Activated naive CD4-positive, alpha-beta T cell treated with anti-CD3 and anti-CD28 coated beads for 36 hours (primary cell): ENCODE results near the gene FRMD4A. TPM values are rescaled to one million over a fixed set of nuclear protein-coding genes. Genes with fewer than 3 reads are reported as not detected.
"Not testable (repeated sequence)": the region's sequence is repeated elsewhere in the genome, so short reads cannot be mapped to it uniquely, and the experiment has no call there.

ENCODE experiments used
- CTCF ChIA-PET: fragments of 350-600 bp; sonication (Branson Sonifier 250); formaldehyde crosslinking; loops from one replicate; lab custom pipeline; 2021; ENCODE audit warnings: antibody characterized with exemption; lab: Charles Lee
- DNase-seq: peaks from one replicate; pipeline ENCODE4 v3.0.0-alpha.2; 2020
- H3K27ac Mint-ChIP-seq: one replicate; pipeline ENCODE4 v1.8.0; 2021; ENCODE audit warnings: mild to moderate bottlenecking, mixed read lengths
- H3K27me3 Mint-ChIP-seq: one replicate; pipeline ENCODE4 v1.8.0; 2021; ENCODE audit warnings: low read depth, mixed read lengths
- H3K36me3 Mint-ChIP-seq: one replicate; pipeline ENCODE4 v1.8.0; 2021; ENCODE audit warnings: low read depth, mixed read lengths
- H3K4me1 Mint-ChIP-seq: one replicate; pipeline ENCODE4 v1.8.0; 2021; ENCODE audit warnings: low read depth, mixed read lengths
- H3K4me3 Mint-ChIP-seq: one replicate; pipeline ENCODE4 v1.8.0; 2021; ENCODE audit warnings: mild to moderate bottlenecking, moderate library complexity, mixed read lengths
- H3K9me3 Mint-ChIP-seq: one replicate; pipeline ENCODE4 v1.8.0; 2021; ENCODE audit warnings: mixed read lengths
- intact Hi-C: fragments of 100-400 bp; cut with micrococcal nuclease; formaldehyde crosslinking; loops from one replicate; pipeline ENCODE4 v1.15.1; 2023
- total RNA-seq, 2 experiments: library from RNA; stranded (reverse); gene quantifications; one replicate each; pipeline ENCODE4 v1.2.3, GENCODE V29; 2021

FRMD4A gene
- total RNA-seq, 2 experiments from 2014 or later: 0.69 to 1.1 TPM

GRCh38 chr10:14089556-14090292 lies 241.0 kb downstream of the FRMD4A start:
- Mint-ChIP-seq H3K4me1 (peaks cover 2% of the 10 kb centered on the region), H3K4me3 (no peak overlapping the region), H3K36me3 (no peaks in the 10 kb centered on the region), H3K27ac (no peak overlapping the region), H3K9me3 (no peaks in the 10 kb centered on the region), H3K27me3 (no peaks in the 10 kb centered on the region)
- intact Hi-C loops: no loop called here
- CTCF ChIA-PET: no interaction called here
- no peak for DNase-seq

- intact Hi-C loops: no loop called here
- Mint-ChIP-seq H3K36me3 (no peaks in the 10 kb centered on the region), H3K27ac (no peak overlapping the region), H3K4me1 (no peaks in the 10 kb centered on the region), H3K9me3 (no peaks in the 10 kb centered on the region), H3K27me3 (no peaks in the 10 kb centered on the region), H3K4me3 (no peak overlapping the region)
- CTCF ChIA-PET: no interaction called here
- no peak for DNase-seq
Measured at GRCh38 chr10:14087566-14087965, 243.2 kb downstream of the FRMD4A start.

GRCh38 chr10:14086596-14086995 lies 244.1 kb downstream of the FRMD4A start:
- H3K27ac Mint-ChIP-seq: no peak overlapping the region
- intact Hi-C loops: no loop called here
- H3K4me1 Mint-ChIP-seq: no peaks in the 10 kb centered on the region
- CTCF ChIA-PET: interaction anchor here (0.9 kb wide), 1 partner anchor 53 kb away, joined by 7 read pairs; no protein-coding TSS in a partner anchor
- no peaks in the 10 kb centered on the region for H3K9me3 Mint-ChIP-seq
- no peak for DNase-seq
- no peaks in the 10 kb centered on the region for H3K27me3 Mint-ChIP-seq
- no peaks in the 10 kb centered on the region for H3K36me3 Mint-ChIP-seq
- H3K4me3 Mint-ChIP-seq: no peak overlapping the region

GRCh38 chr10:14084875-14085274 lies 245.8 kb downstream of the FRMD4A start:
- intact Hi-C loops: no loop called here
- Mint-ChIP-seq H3K4me1 (no peaks in the 10 kb centered on the region), H3K9me3 (no peaks in the 10 kb centered on the region), H3K27ac (no peak overlapping the region), H3K4me3 (no peak overlapping the region), H3K36me3 (no peaks in the 10 kb centered on the region), H3K27me3 (no peaks in the 10 kb centered on the region)
- CTCF ChIA-PET: interaction anchor here (0.6 kb wide), 1 partner anchor 533 kb away, joined by 4 read pairs; no protein-coding TSS in a partner anchor
- DNase-seq: no peak

GRCh38 chr10:14080795-14081194 lies 249.9 kb downstream of the FRMD4A start:
- no peaks in the 10 kb centered on the region for H3K36me3 Mint-ChIP-seq
- peaks cover 9% of the 10 kb centered on the region for H3K9me3 Mint-ChIP-seq
- no peaks in the 10 kb centered on the region for H3K27me3 Mint-ChIP-seq
- CTCF ChIA-PET: no interaction called here
- no peaks in the 10 kb centered on the region for H3K4me1 Mint-ChIP-seq
- no peak for DNase-seq
- no peak overlapping the region for H3K27ac Mint-ChIP-seq
- no peak overlapping the region for H3K4me3 Mint-ChIP-seq
- intact Hi-C loops: no loop called here

- intact Hi-C loops: no loop called here
- no peaks in the 10 kb centered on the region for H3K4me1 Mint-ChIP-seq
- CTCF ChIA-PET: no interaction called here
- no peak for DNase-seq
- H3K9me3 Mint-ChIP-seq: peaks cover 9% of the 10 kb centered on the region
- H3K36me3 Mint-ChIP-seq: no peaks in the 10 kb centered on the region
- H3K4me3 Mint-ChIP-seq: no peak overlapping the region
- H3K27ac Mint-ChIP-seq: no peak overlapping the region
- H3K27me3 Mint-ChIP-seq: no peaks in the 10 kb centered on the region
Measured at GRCh38 chr10:14077430-14077829, 253.3 kb downstream of the FRMD4A start.

GRCh38 chr10:14074062-14074884 lies 256.5 kb downstream of the FRMD4A start:
- intact Hi-C loops: no loop called here
- Mint-ChIP-seq H3K4me1 (no peaks in the 10 kb centered on the region), H3K27ac (no peak overlapping the region), H3K9me3 (peaks cover 9% of the 10 kb centered on the region), H3K27me3 (peaks cover 2% of the 10 kb centered on the region), H3K4me3 (no peak overlapping the region), H3K36me3 (no peaks in the 10 kb centered on the region)
- CTCF ChIA-PET: interaction anchor here (0.9 kb wide), 1 partner anchor 28 kb away, joined by 3 read pairs; no protein-coding TSS in a partner anchor
- DNase-seq: no peak

GRCh38 chr10:14072541-14072940 lies 258.2 kb downstream of the FRMD4A start:
- CTCF ChIA-PET: no interaction called here
- Mint-ChIP-seq H3K4me1 (no peaks in the 10 kb centered on the region), H3K9me3 (peaks cover 2% of the 10 kb centered on the region), H3K4me3 (no peak overlapping the region), H3K36me3 (no peaks in the 10 kb centered on the region), H3K27me3 (peaks cover 2% of the 10 kb centered on the region), H3K27ac (no peak overlapping the region)
- no peak for DNase-seq
- intact Hi-C loops: no loop called here

- Mint-ChIP-seq H3K27ac (no peak overlapping the region), H3K4me1 (no peaks in the 10 kb centered on the region), H3K27me3 (peaks cover 2% of the 10 kb centered on the region), H3K9me3 (peaks cover 6% of the 10 kb centered on the region), H3K36me3 (no peaks in the 10 kb centered on the region), H3K4me3 (no peak overlapping the region)
- no peak for DNase-seq
- CTCF ChIA-PET: no interaction called here
- intact Hi-C loops: no loop called here
Measured at GRCh38 chr10:14071956-14072355, 258.8 kb downstream of the FRMD4A start.

- CTCF ChIA-PET: interaction anchor here (1.5 kb wide), 1 partner anchor 35 kb away, joined by 4 read pairs; no protein-coding TSS in a partner anchor
- no peak overlapping the region for H3K27ac Mint-ChIP-seq
- H3K36me3 Mint-ChIP-seq: no peaks in the 10 kb centered on the region
- H3K9me3 Mint-ChIP-seq: peaks cover 12% of the 10 kb centered on the region
- no peak overlapping the region for H3K4me3 Mint-ChIP-seq
- intact Hi-C loops: no loop called here
- H3K27me3 Mint-ChIP-seq: peaks cover 2% of the 10 kb centered on the region
- no peak for DNase-seq
- no peaks in the 10 kb centered on the region for H3K4me1 Mint-ChIP-seq
Measured at GRCh38 chr10:14068601-14069250, 262.0 kb downstream of the FRMD4A start.

GRCh38 chr10:14067638-14068037 lies 263.1 kb downstream of the FRMD4A start:
- H3K4me1 Mint-ChIP-seq, intact Hi-C loops, DNase-seq, H3K27ac Mint-ChIP-seq, H3K4me3 Mint-ChIP-seq, H3K36me3 Mint-ChIP-seq, H3K27me3 Mint-ChIP-seq: not testable (repeated sequence)
- H3K9me3 Mint-ChIP-seq: peaks cover 12% of the 10 kb centered on the region
- CTCF ChIA-PET: interaction anchor here (1.5 kb wide), 1 partner anchor 33 kb away, joined by 4 read pairs; no protein-coding TSS in a partner anchor

- H3K27ac Mint-ChIP-seq: no peak overlapping the region
- peaks cover 12% of the 10 kb centered on the region for H3K9me3 Mint-ChIP-seq
- H3K4me1 Mint-ChIP-seq: no peaks in the 10 kb centered on the region
- DNase-seq: no peak
- H3K4me3 Mint-ChIP-seq: no peak overlapping the region
- no peaks in the 10 kb centered on the region for H3K36me3 Mint-ChIP-seq
- H3K27me3 Mint-ChIP-seq: peaks cover 2% of the 10 kb centered on the region
- CTCF ChIA-PET: no interaction called here
- intact Hi-C loops: no loop called here
Measured at GRCh38 chr10:14066106-14066505, 264.6 kb downstream of the FRMD4A start.
